Lung (tissue), 12 donors: Measurements from ENCODE around the gene ADCY3. TPM values are rescaled to one million over a fixed set of nuclear protein-coding genes. Genes with fewer than 3 reads are reported as not detected.

ENCODE experiments used
- ATAC-seq: fragments of 200-7000 bp; cut with Tn5 transposase; one replicate; pipeline ENCODE4 v1.9.1; 2020; ENCODE audit warnings: moderate number of reproducible peaks; ENCODE audit not compliant: insufficient read depth, low FRiP score
- DNase-seq, 3 donors: peaks; one replicate each; pipeline ENCODE4 v3.0.0-alpha.2; 2013 to 2017
- H3K27ac ChIP-seq, 2 donors: one replicate each; pipeline ENCODE4 v1.5.1; 2013; ENCODE audit warnings: mild to moderate bottlenecking in 2 of 2, moderate library complexity in 2 of 2, control low read depth in 1 of 2, inconsistent platforms in 1 of 2, low read depth in 1 of 2, low read length in 1 of 2
- H3K27me3 ChIP-seq, 3 donors: one replicate each; pipeline ENCODE4 v1.5.1; 2013; ENCODE audit warnings: low read length in 2 of 3; ENCODE audit not compliant: control insufficient read depth in 3 of 3, insufficient read depth in 3 of 3
- H3K36me3 ChIP-seq, 4 donors: one replicate each; pipeline ENCODE4 v1.5.1; 2013; ENCODE audit warnings: low read length in 4 of 4, mild to moderate bottlenecking in 1 of 4, moderate library complexity in 1 of 4; ENCODE audit not compliant: control insufficient read depth in 4 of 4, insufficient read depth in 4 of 4
- H3K4me1 ChIP-seq, 5 donors: one replicate each; pipeline ENCODE4 v1.5.1; 2013; ENCODE audit warnings: low read length in 5 of 5, mild to moderate bottlenecking in 2 of 5, moderate library complexity in 1 of 5; ENCODE audit not compliant: control insufficient read depth in 5 of 5, insufficient read depth in 5 of 5
- H3K4me3 ChIP-seq: one replicate; pipeline ENCODE4 v1.5.1; 2013; ENCODE audit warnings: mild to moderate bottlenecking, control low read depth, moderate library complexity
- H3K9ac ChIP-seq, 2 donors: one replicate each; pipeline ENCODE4 v1.5.1; 2013; ENCODE audit warnings: low read length in 2 of 2, control low read depth in 1 of 2; ENCODE audit not compliant: insufficient read depth in 1 of 2
- H3K9me3 ChIP-seq, 4 donors: one replicate each; pipeline ENCODE4 v1.5.1; 2013; ENCODE audit warnings: low read length in 3 of 4, mild to moderate bottlenecking in 1 of 4, moderate library complexity in 1 of 4; ENCODE audit not compliant: control insufficient read depth in 4 of 4, insufficient read depth in 3 of 4
- CTCF ChIP-seq: IDR thresholded peaks from 2 replicates; pipeline ENCODE4 v1.5.1; 2012; ENCODE audit warnings: mild to moderate bottlenecking; ENCODE audit errors: control extremely low read depth, extremely low read depth
- WGBS, 2 donors: extraction: QIAGEN DNeasy Blood & Tissue Kit; methylation state at CpG; one replicate each; pipeline ENCODE4 v1.1.7; 2013; 5-methylcytosine and 5-hydroxymethylcytosine counted together
- polyA plus RNA-seq, 2 donors: library from polyadenylated mRNA; stranded (reverse); fragments of 200-250 nt; gene quantifications; one replicate each; pipeline ENCODE4 v1.2.1, GENCODE V29; 2013
- total RNA-seq, 2 donors: library from RNA; depleted of rRNA in 1 of 2; stranded (reverse); fragments of >200 nt in 1 of 2; gene quantifications; one replicate each; pipeline ENCODE4 v1.2.1, GENCODE V29; 2014 to 2021
- donor health status: control.
- donor health status: control.
- donor health status: Bipolar disorder and iron deficiency.
- donor health status: healthy.
- donor health status: DM: yes; HTN: yes; CAD: no.

ADCY3 gene
- total and polyA plus RNA-seq, 4 donors = 27.9 to 74.8 (median 45.8) TPM

GRCh38 chr2:24910245-24910644 lies 9.8 kb downstream of the ADCY3 start:
- ATAC-seq (no peak), DNase-seq (no peak)
- 97 to 98% methylated on average over 3 of the region's 3 CpGs for WGBS, 2 donors
- Histone ChIP-seq H3K27me3 (no peaks in the 10 kb centered on the region), H3K9ac (no peak overlapping the region), H3K36me3 (peaks cover 0 to 3% (median 0%) of the 10 kb centered on the region in 4 donors), H3K27ac (no peak overlapping the region), H3K4me1 (peaks cover 0 to 16% (median 2%) of the 10 kb centered on the region in 5 donors), H3K4me3 (no peak overlapping the region), H3K9me3 (peaks cover 0 to 2% (median 0%) of the 10 kb centered on the region in 4 donors)
- TF ChIP-seq CTCF = no peak

GRCh38 chr2:24909555-24910177 lies 10.4 kb downstream of the ADCY3 start:
- 90 to 96% methylated on average over 5 of the region's 5 CpGs for WGBS, 2 donors
- no peaks in the 10 kb centered on the region for H3K27me3 ChIP-seq

GRCh38 chr2:24908461-24908901 lies 11.6 kb downstream of the ADCY3 start:
- no peak for DNase-seq
- Histone ChIP-seq H3K4me3 (no peak overlapping the region), H3K9me3 (peaks cover 0 to 2% (median 0%) of the 10 kb centered on the region in 4 donors), H3K36me3 (peaks cover 0 to 3% (median 0%) of the 10 kb centered on the region in 4 donors), H3K27me3 (no peaks in the 10 kb centered on the region), H3K27ac (no peak overlapping the region), H3K4me1 (peaks cover 0 to 14% (median 0%) of the 10 kb centered on the region in 5 donors), H3K9ac (no peak overlapping the region)
- no peak for TF ChIP-seq CTCF
- no peak for ATAC-seq
- WGBS, 2 donors = 82% methylated on average over 8 of the region's 8 CpGs

More at GRCh38 chr2:24909555-24910177, 10.4 kb downstream of the ADCY3 start:
- peaks cover 0 to 3% (median 0%) of the 10 kb centered on the region in 4 donors for H3K36me3 ChIP-seq
- ATAC-seq (no peak), DNase-seq (no peak)
- no peak for TF ChIP-seq CTCF
- no peak overlapping the region for H3K27ac ChIP-seq
- no peak overlapping the region for H3K9ac ChIP-seq
- no peak overlapping the region for H3K4me3 ChIP-seq
- peaks cover 0 to 2% (median 0%) of the 10 kb centered on the region in 4 donors for H3K9me3 ChIP-seq
- peaks cover 0 to 16% (median 2%) of the 10 kb centered on the region in 5 donors for H3K4me1 ChIP-seq

GRCh38 chr2:24907116-24907515 lies 12.9 kb downstream of the ADCY3 start:
- DNase-seq (no peak), ATAC-seq (no peak)
- Histone ChIP-seq H3K27ac (no peak overlapping the region), H3K27me3 (no peaks in the 10 kb centered on the region), H3K9ac (no peak overlapping the region), H3K36me3 (peaks cover 0 to 6% (median 1%) of the 10 kb centered on the region in 4 donors), H3K4me3 (no peak overlapping the region), H3K9me3 (peaks cover 0 to 2% (median 0%) of the 10 kb centered on the region in 4 donors), H3K4me1 (peaks cover 0 to under 1% (median 0%) of the 10 kb centered on the region in 5 donors)
- 53 to 69% methylated on average over 5 of the region's 5 CpGs for WGBS, 2 donors
- no peak for TF ChIP-seq CTCF
